Memory B cell (primary cell): Measurements from ENCODE around the gene FCN3.
A peak's percentile ranks its signal among the peaks of the same experiment; 100 is the strongest.
"Not testable (repeated sequence)": the region's sequence is repeated elsewhere in the genome, so short reads cannot be mapped to it uniquely, and the experiment has no call there.

Experiments used
- ATAC-seq: fragments of 150-1000 bp; cut with Tn5 transposase; 2 replicates; pipeline ENCODE4 v1.10.0; 2021; ENCODE audit warnings: low read depth, mild to moderate bottlenecking, moderate library complexity
- DNase-seq, 2 donors: peaks; one replicate each; pipeline ENCODE4 v3.0.0; 2022; ENCODE audit warnings: low spot score in 2 of 2
- H3K27ac Mint-ChIP-seq: one replicate; pipeline ENCODE4 v1.8.0; 2022; ENCODE audit warnings: mild to moderate bottlenecking, moderate library complexity, mixed read lengths
- H3K27me3 Mint-ChIP-seq: one replicate; pipeline ENCODE4 v1.8.0; 2022; ENCODE audit warnings: mixed read lengths
- H3K36me3 Mint-ChIP-seq: one replicate; pipeline ENCODE4 v1.8.0; 2022; ENCODE audit warnings: mild to moderate bottlenecking, mixed read lengths
- H3K4me1 Mint-ChIP-seq: one replicate; pipeline ENCODE4 v1.8.0; 2022; ENCODE audit warnings: mixed read lengths
- H3K4me3 Mint-ChIP-seq: one replicate; pipeline ENCODE4 v1.8.0; 2022; ENCODE audit warnings: mild to moderate bottlenecking, moderate library complexity, mixed read lengths
- H3K9me3 Mint-ChIP-seq: one replicate; pipeline ENCODE4 v1.8.0; 2022; ENCODE audit warnings: mixed read lengths

FCN3 gene

GRCh38 chr1:27405598-27406361 is 31.2 kb upstream of the FCN3 start:
- H3K27ac Mint-ChIP-seq: peak overlapping the region; percentile 81
- not testable (repeated sequence) for H3K27me3 Mint-ChIP-seq

GRCh38 chr1:27405074-27405473 is 30.4 kb upstream of the FCN3 start:
- peaks cover 52% of the 10 kb centered on the region for H3K4me1 Mint-ChIP-seq
- ATAC-seq (no peak), DNase-seq (no peak)
- H3K27ac Mint-ChIP-seq: no peak overlapping the region
- no peaks in the 10 kb centered on the region for H3K9me3 Mint-ChIP-seq
- H3K36me3 Mint-ChIP-seq: peaks cover 13% of the 10 kb centered on the region
- no peaks in the 10 kb centered on the region for H3K27me3 Mint-ChIP-seq
- H3K4me3 Mint-ChIP-seq: no peak overlapping the region

More at GRCh38 chr1:27405598-27406361, 31.2 kb upstream of the FCN3 start:
- peaks cover 49% of the 10 kb centered on the region for H3K4me1 Mint-ChIP-seq
- H3K4me3 Mint-ChIP-seq, H3K9me3 Mint-ChIP-seq, DNase-seq, ATAC-seq: not testable (repeated sequence)
- peaks cover 13% of the 10 kb centered on the region for H3K36me3 Mint-ChIP-seq

- no peaks in the 10 kb centered on the region for H3K27me3 Mint-ChIP-seq
- peak overlapping the region; percentile 68 for H3K4me3 Mint-ChIP-seq
- ATAC-seq (no peak), DNase-seq (no peak)
- no peaks in the 10 kb centered on the region for H3K9me3 Mint-ChIP-seq
- H3K27ac Mint-ChIP-seq: peak overlapping the region; percentile 79
- peaks cover 13% of the 10 kb centered on the region for H3K36me3 Mint-ChIP-seq
- peaks cover 50% of the 10 kb centered on the region for H3K4me1 Mint-ChIP-seq
Observed at GRCh38 chr1:27403931-27404330, 29.3 kb upstream of the FCN3 start.

GRCh38 chr1:27403065-27403726 is 28.6 kb upstream of the FCN3 start:
- H3K4me3 Mint-ChIP-seq: peak overlapping the region; percentile 63
- H3K9me3 Mint-ChIP-seq: no peaks in the 10 kb centered on the region
- peak overlapping the region; percentile 79 for H3K27ac Mint-ChIP-seq
- ATAC-seq: peak; percentile 77
- DNase-seq: peak; percentile 55
- peaks cover 7% of the 10 kb centered on the region for H3K36me3 Mint-ChIP-seq
- H3K4me1 Mint-ChIP-seq: peaks cover 44% of the 10 kb centered on the region
- H3K27me3 Mint-ChIP-seq: no peaks in the 10 kb centered on the region

- Mint-ChIP-seq H3K4me1 (peaks cover 40% of the 10 kb centered on the region), H3K27me3 (no peaks in the 10 kb centered on the region), H3K4me3 (no peak overlapping the region), H3K27ac (peak overlapping the region; percentile 79), H3K9me3 (no peaks in the 10 kb centered on the region), H3K36me3 (peaks cover 2% of the 10 kb centered on the region)
- DNase-seq (no peak), ATAC-seq (no peak)
Observed at GRCh38 chr1:27402349-27402754, 27.7 kb upstream of the FCN3 start.

GRCh38 chr1:27400963-27401341 is 26.3 kb upstream of the FCN3 start:
- Mint-ChIP-seq H3K27ac (peak overlapping the region; percentile 38), H3K4me1 (peaks cover 29% of the 10 kb centered on the region), H3K9me3 (no peaks in the 10 kb centered on the region), H3K27me3 (no peaks in the 10 kb centered on the region), H3K4me3 (no peak overlapping the region), H3K36me3 (no peaks in the 10 kb centered on the region)
- no peak for ATAC-seq
- DNase-seq: no peak

- no peaks in the 10 kb centered on the region for H3K36me3 Mint-ChIP-seq
- no peak for ATAC-seq
- H3K27me3 Mint-ChIP-seq: no peaks in the 10 kb centered on the region
- H3K4me1 Mint-ChIP-seq: peaks cover 29% of the 10 kb centered on the region
- H3K4me3 Mint-ChIP-seq: no peak overlapping the region
- no peaks in the 10 kb centered on the region for H3K9me3 Mint-ChIP-seq
- no peak for DNase-seq
- H3K27ac Mint-ChIP-seq: peak overlapping the region; percentile 76
Observed at GRCh38 chr1:27400082-27400962, 25.7 kb upstream of the FCN3 start.

- no peak overlapping the region for H3K4me3 Mint-ChIP-seq
Observed at GRCh38 chr1:27399251-27400025, 24.8 kb upstream of the FCN3 start.

GRCh38 chr1:27398405-27399149 is 24.0 kb upstream of the FCN3 start:
- Mint-ChIP-seq H3K36me3 (no peaks in the 10 kb centered on the region), H3K4me3 (no peak overlapping the region), H3K4me1 (peaks cover 20% of the 10 kb centered on the region), H3K27me3 (no peaks in the 10 kb centered on the region), H3K9me3 (no peaks in the 10 kb centered on the region), H3K27ac (peak overlapping the region; percentile 41)
- ATAC-seq (no peak), DNase-seq (no peak)

More at GRCh38 chr1:27399251-27400025, 24.8 kb upstream of the FCN3 start:
- DNase-seq (no peak), ATAC-seq (no peak)
- Mint-ChIP-seq H3K27me3 (no peaks in the 10 kb centered on the region), H3K9me3 (no peaks in the 10 kb centered on the region), H3K27ac (peak overlapping the region; percentile 41), H3K4me1 (peaks cover 28% of the 10 kb centered on the region), H3K36me3 (no peaks in the 10 kb centered on the region)

- Mint-ChIP-seq H3K36me3 (no peaks in the 10 kb centered on the region), H3K9me3 (no peaks in the 10 kb centered on the region), H3K27ac (peak overlapping the region; percentile 35), H3K4me3 (no peak overlapping the region), H3K27me3 (no peaks in the 10 kb centered on the region), H3K4me1 (peaks cover 15% of the 10 kb centered on the region)
- ATAC-seq: no peak
- DNase-seq: no peak
Observed at GRCh38 chr1:27397749-27398148, 23.1 kb upstream of the FCN3 start.

GRCh38 chr1:27397110-27397509 is 22.5 kb upstream of the FCN3 start:
- Mint-ChIP-seq H3K36me3 (no peaks in the 10 kb centered on the region), H3K4me3 (no peak overlapping the region), H3K27me3 (no peaks in the 10 kb centered on the region), H3K27ac (no peak overlapping the region), H3K4me1 (peaks cover 12% of the 10 kb centered on the region), H3K9me3 (no peaks in the 10 kb centered on the region)
- DNase-seq (no peak), ATAC-seq (no peak)

- Mint-ChIP-seq H3K36me3 (no peaks in the 10 kb centered on the region), H3K27ac (no peak overlapping the region), H3K27me3 (no peaks in the 10 kb centered on the region), H3K9me3 (no peaks in the 10 kb centered on the region), H3K4me1 (peaks cover 10% of the 10 kb centered on the region), H3K4me3 (no peak overlapping the region)
- peak; percentile 50 for ATAC-seq
- peak; percentile 83 to 87 for DNase-seq
Observed at GRCh38 chr1:27395441-27396195, 21.0 kb upstream of the FCN3 start.
